ENCODE results near the gene ECHS1. TPM values are rescaled to one million over a fixed set of nuclear protein-coding genes. Genes with fewer than 3 reads are reported as not detected.
A peak's percentile ranks its signal among the peaks of the same experiment; 100 is the strongest.
"Not testable (repeated sequence)": the region's sequence is repeated elsewhere in the genome, so short reads cannot be mapped to it uniquely, and the experiment has no call there.

ECHS1 gene
- total and polyA plus RNA-seq, 12 donors, result 74.4 to 280 (median 138) TPM

DNA sequence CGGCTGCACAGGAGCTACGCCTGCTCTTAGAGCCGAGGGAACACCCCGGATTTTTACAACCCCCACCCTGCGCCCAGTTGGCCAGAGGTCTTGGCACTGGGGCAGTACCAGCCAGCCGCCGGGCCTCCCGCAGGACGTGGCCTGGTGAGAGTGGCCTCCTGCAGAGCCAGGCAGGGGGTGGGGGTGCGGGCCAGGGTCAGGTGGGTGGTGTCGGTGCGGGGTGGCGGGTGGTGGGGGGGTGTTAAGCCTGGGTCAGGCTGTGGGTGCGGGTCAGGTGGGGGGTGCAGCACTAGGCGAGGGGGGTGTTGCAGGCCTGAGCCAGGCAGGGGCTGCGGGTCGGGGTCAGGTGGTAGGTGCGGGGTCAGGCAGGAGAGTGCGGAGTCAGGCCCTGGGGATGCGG is 647 bp downstream of the ECHS1 start:
- no peak for TF ChIP-seq POLR2A (IDR thresholded peaks at IDR 0.05)
- TF ChIP-seq, protein P1, sequence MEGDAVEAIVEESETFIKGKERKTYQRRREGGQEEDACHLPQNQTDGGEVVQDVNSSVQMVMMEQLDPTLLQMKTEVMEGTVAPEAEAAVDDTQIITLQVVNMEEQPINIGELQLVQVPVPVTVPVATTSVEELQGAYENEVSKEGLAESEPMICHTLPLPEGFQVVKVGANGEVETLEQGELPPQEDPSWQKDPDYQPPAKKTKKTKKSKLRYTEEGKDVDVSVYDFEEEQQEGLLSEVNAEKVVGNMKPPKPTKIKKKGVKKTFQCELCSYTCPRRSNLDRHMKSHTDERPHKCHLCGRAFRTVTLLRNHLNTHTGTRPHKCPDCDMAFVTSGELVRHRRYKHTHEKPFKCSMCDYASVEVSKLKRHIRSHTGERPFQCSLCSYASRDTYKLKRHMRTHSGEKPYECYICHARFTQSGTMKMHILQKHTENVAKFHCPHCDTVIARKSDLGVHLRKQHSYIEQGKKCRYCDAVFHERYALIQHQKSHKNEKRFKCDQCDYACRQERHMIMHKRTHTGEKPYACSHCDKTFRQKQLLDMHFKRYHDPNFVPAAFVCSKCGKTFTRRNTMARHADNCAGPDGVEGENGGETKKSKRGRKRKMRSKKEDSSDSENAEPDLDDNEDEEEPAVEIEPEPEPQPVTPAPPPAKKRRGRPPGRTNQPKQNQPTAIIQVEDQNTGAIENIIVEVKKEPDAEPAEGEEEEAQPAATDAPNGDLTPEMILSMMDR (IDR thresholded peaks at IDR 0.05), result no peak
- Histone ChIP-seq H3K4me3 (peak overlapping the region in 1 of 4 donors; percentile 66), H3K36me3 (replicated peaks in 1 of 2) (peaks cover 0 to 29% of the 10 kb centered on the region in 2 donors), H3K9me3 (replicated peaks in 1 of 3) (no peaks in the 10 kb centered on the region), H3K4me1 (replicated peaks in 1 of 2) (peaks cover 9 to 12% of the 10 kb centered on the region in 2 donors), H3K27me3 (no peaks in the 10 kb centered on the region), H3K27ac (peak overlapping the region in 1 of 5 donors; percentile 99)
- WGBS, 4 donors, result 34 to 73% (median 36%) methylated on average over 3 to 20 of the region's 20 CpGs; no CpG with 5 or more reads in 1 of the 4 donors
- intact Hi-C loops (cut with DNase I), result no loop called here
- DNase-seq, result peak in 2 of 7 donors; percentile 41 to 47

DNA sequence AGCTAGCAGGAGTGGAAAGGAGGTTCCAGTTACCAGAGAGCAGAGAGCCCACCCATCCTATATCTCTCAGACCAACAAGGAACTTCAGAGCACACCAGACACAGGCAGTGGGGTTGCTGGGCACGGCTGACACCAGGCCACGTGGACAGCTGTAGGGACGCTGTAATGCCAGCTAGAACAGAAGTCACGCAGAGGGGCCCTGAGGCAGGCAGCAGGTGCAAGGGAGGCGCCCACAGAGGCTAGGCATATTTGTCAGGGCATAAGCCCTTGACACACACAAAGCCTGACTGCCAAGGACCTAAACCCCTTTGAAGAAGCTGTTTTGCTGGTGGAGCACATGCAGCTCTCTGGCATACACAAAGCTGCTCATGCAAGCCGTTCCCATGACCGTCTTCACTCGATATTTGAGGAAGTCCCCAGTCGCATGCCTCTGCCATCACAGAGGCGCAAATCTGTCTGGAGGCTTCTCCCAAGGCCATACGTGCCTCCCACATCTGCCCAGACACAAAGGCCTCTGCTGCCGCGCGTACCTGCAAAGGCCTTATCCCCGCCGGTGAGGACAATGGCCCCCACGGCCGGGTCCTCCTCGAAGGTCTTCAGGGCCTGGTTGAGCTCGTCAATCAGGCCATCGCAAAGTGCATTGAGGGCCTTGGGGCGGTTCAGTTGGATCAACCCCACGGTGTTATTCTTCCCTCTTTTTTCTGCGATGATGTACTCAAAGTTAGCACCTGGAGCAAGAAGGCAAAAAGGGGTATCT is 2.9 kb downstream of the ECHS1 start:
- 87 to 94% (median 91%) methylated on average over 19 to 24 of the region's 24 CpGs for WGBS, 4 donors
- Histone ChIP-seq H3K4me1 (replicated peaks in 1 of 2) (peaks cover 9 to 12% of the 10 kb centered on the region in 2 donors), H3K27me3 (no peaks in the 10 kb centered on the region), H3K9me3 (replicated peaks in 1 of 3) (no peaks in the 10 kb centered on the region), H3K4me3 (no peak overlapping the region), H3K27ac (no peak overlapping the region), H3K36me3 (replicated peaks in 1 of 2) (peaks cover 0 to 47% of the 10 kb centered on the region in 2 donors)
- no peak for DNase-seq
- intact Hi-C loops (cut with DNase I), result no loop called here
- TF ChIP-seq POLR2A (IDR thresholded peaks at IDR 0.05), result no peak
- TF ChIP-seq, protein P1 (IDR thresholded peaks at IDR 0.05), result no peak

DNA sequence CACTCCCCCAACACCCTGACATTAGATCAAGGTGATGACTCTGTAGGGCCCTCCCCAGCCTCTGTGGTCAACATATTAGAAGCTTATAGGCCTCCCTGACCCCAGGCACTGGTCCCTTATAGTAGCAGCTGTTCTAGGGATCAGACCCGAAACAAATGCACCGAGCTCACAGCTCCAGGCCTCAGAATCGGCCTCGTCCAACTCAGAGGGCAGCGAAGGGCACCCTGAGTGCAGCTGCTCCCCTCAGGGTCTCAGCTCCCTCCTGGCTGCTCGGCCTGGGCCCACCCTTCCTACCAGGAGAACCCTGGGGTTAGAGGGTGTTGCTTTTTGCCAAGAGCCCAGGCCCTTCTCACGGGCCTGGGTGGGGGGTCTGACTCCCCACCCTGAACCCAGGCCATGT is 5.0 kb downstream of the ECHS1 start:
- intact Hi-C loops (cut with DNase I), result no loop called here
- TF ChIP-seq POLR2A (IDR thresholded peaks at IDR 0.05), result no peak
- TF ChIP-seq, protein P1 (IDR thresholded peaks at IDR 0.05), result no peak

DNA sequence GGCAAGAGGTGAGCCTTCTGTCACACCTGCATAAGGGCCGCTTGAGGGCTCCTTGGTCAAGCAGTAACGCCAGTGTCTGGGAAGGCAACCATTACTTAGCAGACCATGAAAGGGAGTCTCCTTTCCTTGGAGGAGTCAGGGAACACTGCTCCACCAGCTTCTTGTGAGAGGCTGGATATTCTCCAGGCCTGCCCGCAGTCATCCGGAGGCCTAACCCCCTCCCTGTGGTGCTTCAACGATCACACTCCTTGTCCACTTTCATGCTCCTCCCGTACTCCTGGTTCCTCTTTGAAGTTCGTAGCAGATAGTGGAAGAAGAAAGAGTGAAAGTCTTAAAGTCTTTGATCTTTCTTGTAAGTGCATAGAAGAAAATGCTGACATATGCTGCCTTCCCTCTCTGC is 5.7 kb downstream of the ECHS1 start:
- H3K4me1 ChIP-seq (replicated peaks in 1 of 2); H3K27ac ChIP-seq; H3K9me3 ChIP-seq (replicated peaks in 1 of 3); intact Hi-C loops (cut with DNase I); DNase-seq; H3K4me3 ChIP-seq; H3K27me3 ChIP-seq: not testable (repeated sequence)
- H3K36me3 ChIP-seq (replicated peaks in 1 of 2), result peaks cover 0 to 70% of the 10 kb centered on the region in 2 donors
- WGBS, 4 donors, result 74 to 93% (median 88%) methylated on average over 1 to 3 of the region's 7 CpGs

More for the DNA sequence above, 5.0 kb downstream of the ECHS1 start:
- Histone ChIP-seq H3K36me3 (replicated peaks in 1 of 2) (peaks cover 0 to 63% of the 10 kb centered on the region in 2 donors), H3K27me3 (no peaks in the 10 kb centered on the region), H3K9me3 (replicated peaks in 1 of 3) (no peaks in the 10 kb centered on the region), H3K4me1 (replicated peaks in 1 of 2) (peaks cover 0 to 5% of the 10 kb centered on the region in 2 donors), H3K27ac (no peak overlapping the region), H3K4me3 (no peak overlapping the region)
- DNase-seq, result no peak
- WGBS, 4 donors, result 92 to 100% (median 94%) methylated on average over 1 to 7 of the region's 7 CpGs

DNA sequence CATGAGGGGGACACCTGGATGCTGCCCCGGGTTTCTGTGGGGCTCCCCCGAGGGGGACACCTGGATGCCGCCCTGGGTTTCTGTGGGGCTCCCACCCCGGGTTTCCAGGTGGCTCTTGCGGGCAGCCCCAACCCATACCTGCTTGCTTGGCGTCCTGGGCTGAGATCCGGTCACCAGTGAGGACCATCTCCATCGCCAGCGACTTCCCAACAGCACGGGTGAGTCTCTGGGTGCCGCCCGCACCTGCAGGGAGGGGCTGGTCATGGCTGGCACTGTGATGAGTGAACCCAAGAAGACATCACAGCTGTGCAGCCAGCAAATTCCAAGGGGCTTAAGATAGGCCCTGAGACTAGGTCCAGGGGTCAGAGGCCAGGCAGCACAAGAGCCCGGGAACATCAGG is 6.4 kb downstream of the ECHS1 start:
- peaks cover 0 to 74% of the 10 kb centered on the region in 2 donors for H3K36me3 ChIP-seq (replicated peaks in 1 of 2)
- no peaks in the 10 kb centered on the region for H3K4me1 ChIP-seq (replicated peaks in 1 of 2)
- no peak for TF ChIP-seq POLR2A (IDR thresholded peaks at IDR 0.05)
- TF ChIP-seq, protein P1 (IDR thresholded peaks at IDR 0.05), result no peak
- 87 to 100% (median 96%) methylated on average over 1 to 13 of the region's 13 CpGs for WGBS, 4 donors
- intact Hi-C loops (cut with DNase I), result no loop called here
- no peak overlapping the region for H3K4me3 ChIP-seq
- H3K27me3 ChIP-seq, result no peaks in the 10 kb centered on the region
- DNase-seq, result no peak
- H3K9me3 ChIP-seq (replicated peaks in 1 of 3), result no peaks in the 10 kb centered on the region
- no peak overlapping the region for H3K27ac ChIP-seq
